PC-9 (cell line): ENCODE measurements around the gene ZNF438. TPM values are rescaled to one million over a fixed set of nuclear protein-coding genes. Genes with fewer than 3 reads are reported as not detected.

Experiments used
- BruUV-seq: library from RNA; stranded (reverse); fragments of 400-500 nt; replicated peaks from 2 replicates; lab custom pipeline; 2021; lab: Mats Ljungman, UMichigan
- CTCF ChIA-PET: fragments of 300-600 bp; sonication (Branson Sonifier 250); formaldehyde crosslinking; loops from one replicate; lab custom pipeline; 2022; ENCODE audit warnings: antibody characterized with exemption; lab: Charles Lee
- POLR2A ChIA-PET: fragments of 300-600 bp; sonication (Branson Sonifier 250); formaldehyde crosslinking; loops from one replicate; lab custom pipeline; 2022; ENCODE audit warnings: antibody characterized with exemption; ENCODE audit not compliant: unreplicated experiment; lab: Charles Lee
- DNase-seq, 2 experiments: peaks; one replicate each; pipeline versions ENCODE4 v3.0.0 to v3.0.0-alpha.2; 2015 to 2022; ENCODE audit warnings: mixed read lengths in 1 of 2
- H2AFZ ChIP-seq: fragments of 200-600 bp; sonication (generic); 2 replicates; pipeline ENCODE4 v1.8.1; 2017; ENCODE audit warnings: antibody characterized with exemption
- H3F3A ChIP-seq: fragments of 200-600 bp; sonication (generic); 2 replicates; pipeline ENCODE4 v1.8.1; 2017; ENCODE audit warnings: antibody characterized with exemption, mild to moderate bottlenecking, low read depth; ENCODE audit not compliant: insufficient read depth
- H3K27ac ChIP-seq: fragments of 200-600 bp; sonication (generic); 2 replicates; pipeline ENCODE4 v1.6.1; 2016; ENCODE audit warnings: mixed run types
- H3K27me3 ChIP-seq: fragments of 200-600 bp; sonication (generic); 2 replicates; pipeline ENCODE4 v1.6.1; 2016; ENCODE audit warnings: low read depth, mixed run types; ENCODE audit not compliant: insufficient read depth
- H3K36me3 ChIP-seq: fragments of 200-600 bp; sonication (generic); 2 replicates; pipeline ENCODE4 v1.6.1; 2016; ENCODE audit warnings: low read depth, mixed run types
- H3K4me1 ChIP-seq: fragments of 200-600 bp; sonication (generic); replicated peaks from 2 replicates; pipeline ENCODE4 v1.6.1; 2016; ENCODE audit warnings: mixed run types; ENCODE audit not compliant: insufficient read depth
- H3K4me2 ChIP-seq: fragments of 200-600 bp; sonication (generic); 2 replicates; pipeline ENCODE4 v1.6.1; 2017; ENCODE audit warnings: mixed run types
- H3K4me3 ChIP-seq: fragments of 200-600 bp; sonication (generic); 2 replicates; pipeline ENCODE4 v1.6.1; 2016; ENCODE audit warnings: mixed run types
- H3K79me2 ChIP-seq: fragments of 200-600 bp; sonication (generic); 2 replicates; pipeline ENCODE4 v1.6.1; 2017; ENCODE audit warnings: low read depth, mixed run types
- H3K9me2 ChIP-seq: fragments of 200-600 bp; sonication (generic); 2 replicates; pipeline ENCODE4 v1.8.1; 2017; ENCODE audit warnings: mild to moderate bottlenecking; ENCODE audit not compliant: insufficient read depth
- H3K9me3 ChIP-seq: fragments of 200-600 bp; sonication (generic); 2 replicates; pipeline ENCODE4 v1.8.1; 2016; ENCODE audit warnings: low read depth; ENCODE audit not compliant: insufficient read depth
- H4K20me1 ChIP-seq: fragments of 200-600 bp; sonication (generic); 2 replicates; pipeline ENCODE4 v1.8.1; 2017; ENCODE audit not compliant: insufficient read depth
- EZH2 ChIP-seq: fragments of 200-600 bp; sonication (generic); IDR thresholded peaks from 2 replicates; pipeline ENCODE4 v1.8.0; 2017; ENCODE audit warnings: antibody characterized with exemption, low read depth
- intact Hi-C: fragments of 100-400 bp; cut with micrococcal nuclease; formaldehyde crosslinking; loops from one replicate; pipeline ENCODE4 v1.10.0; 2022; ENCODE audit not compliant: unreplicated experiment
- total RNA-seq: library from RNA; stranded (reverse); gene quantifications from 2 replicates; pipeline ENCODE4 v1.2.3, GENCODE V29; 2021
- TF ChIP-seq, protein P1 (sequence below): fragments of 200-600 bp; sonication (generic); conservative IDR thresholded peaks from 2 replicates; pipeline ENCODE4 v1.6.1; 2017; ENCODE audit warnings: mixed run types, antibody characterized with exemption, mild to moderate bottlenecking, moderate library complexity

Gene ZNF438
- total RNA-seq, 1 experiment from 2014 or later = 4.7 TPM

DNA sequence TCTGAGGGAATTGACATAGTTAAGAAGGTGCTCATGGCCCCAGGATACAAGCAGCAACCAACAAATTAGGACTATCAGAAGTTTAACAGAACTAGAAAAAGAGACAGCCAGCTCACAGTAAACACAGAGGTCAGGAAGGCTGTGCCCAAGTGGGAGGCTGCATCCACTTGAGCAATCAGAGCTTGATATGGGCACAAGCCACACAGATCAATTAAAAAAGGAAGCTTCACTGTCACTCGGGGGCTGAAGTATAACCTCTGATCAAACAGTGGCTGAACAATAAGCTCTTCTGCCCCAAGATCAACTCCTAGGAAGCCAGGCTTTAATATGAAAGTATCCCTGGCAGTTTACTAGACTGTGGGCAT lies 40.0 kb downstream of the ZNF438 start:
- Histone ChIP-seq H3K4me1 (peaks cover 4% of the 10 kb centered on the region; the same call in 1 of the 2 replicates), H3K27ac (no peak overlapping the region)

DNA sequence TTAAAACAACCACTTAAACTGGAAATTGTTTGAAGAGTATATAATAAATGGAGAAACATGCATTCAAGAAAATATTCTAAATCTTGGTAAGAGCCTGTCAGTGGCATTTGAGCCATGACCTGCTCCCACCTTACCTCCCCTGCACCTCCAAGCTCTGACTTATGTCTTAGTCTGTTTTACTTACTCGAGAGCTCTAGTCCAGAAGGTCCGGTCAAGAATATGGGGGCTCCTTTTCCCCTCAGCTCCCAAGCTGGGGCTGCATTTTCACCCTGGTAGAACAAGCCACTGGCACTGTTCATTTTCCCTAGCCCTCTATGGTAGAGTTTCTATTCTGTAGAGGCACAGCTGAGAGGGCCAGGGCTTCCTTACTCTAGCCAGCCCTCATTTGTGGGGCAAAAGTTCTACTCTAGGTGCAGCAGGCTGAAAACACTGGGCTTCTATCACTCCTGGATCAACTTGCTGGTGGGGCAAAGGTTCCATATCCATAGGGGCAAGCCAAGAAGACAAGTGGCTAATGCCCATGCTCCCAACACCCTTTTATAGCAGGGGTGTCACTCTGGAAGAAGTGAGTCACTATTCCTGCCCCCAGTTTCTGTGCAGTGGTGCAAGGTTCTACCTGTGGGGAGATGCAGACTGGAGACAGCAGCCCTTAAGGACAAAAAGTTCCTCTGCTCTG lies 40.6 kb downstream of the ZNF438 start:
- no peak for DNase-seq
- no peaks in the 10 kb centered on the region for H3K79me2 ChIP-seq
- H3K27ac ChIP-seq = no peak overlapping the region
- H2AFZ ChIP-seq = no peak overlapping the region
- no peak for TF ChIP-seq EZH2
- TF ChIP-seq, protein P1, sequence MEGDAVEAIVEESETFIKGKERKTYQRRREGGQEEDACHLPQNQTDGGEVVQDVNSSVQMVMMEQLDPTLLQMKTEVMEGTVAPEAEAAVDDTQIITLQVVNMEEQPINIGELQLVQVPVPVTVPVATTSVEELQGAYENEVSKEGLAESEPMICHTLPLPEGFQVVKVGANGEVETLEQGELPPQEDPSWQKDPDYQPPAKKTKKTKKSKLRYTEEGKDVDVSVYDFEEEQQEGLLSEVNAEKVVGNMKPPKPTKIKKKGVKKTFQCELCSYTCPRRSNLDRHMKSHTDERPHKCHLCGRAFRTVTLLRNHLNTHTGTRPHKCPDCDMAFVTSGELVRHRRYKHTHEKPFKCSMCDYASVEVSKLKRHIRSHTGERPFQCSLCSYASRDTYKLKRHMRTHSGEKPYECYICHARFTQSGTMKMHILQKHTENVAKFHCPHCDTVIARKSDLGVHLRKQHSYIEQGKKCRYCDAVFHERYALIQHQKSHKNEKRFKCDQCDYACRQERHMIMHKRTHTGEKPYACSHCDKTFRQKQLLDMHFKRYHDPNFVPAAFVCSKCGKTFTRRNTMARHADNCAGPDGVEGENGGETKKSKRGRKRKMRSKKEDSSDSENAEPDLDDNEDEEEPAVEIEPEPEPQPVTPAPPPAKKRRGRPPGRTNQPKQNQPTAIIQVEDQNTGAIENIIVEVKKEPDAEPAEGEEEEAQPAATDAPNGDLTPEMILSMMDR = no peak
- H3K4me2 ChIP-seq = no peak overlapping the region
- ChIA-PET CTCF (no interaction called here), POLR2A (no interaction called here)
- no TSS peak for BruUV-seq
- H3K9me2 ChIP-seq = no peaks in the 10 kb centered on the region
- peaks cover 9% of the 10 kb centered on the region for H3K4me1 ChIP-seq
- no peak overlapping the region for H3K4me3 ChIP-seq
- intact Hi-C loops = no loop called here
- no peaks in the 10 kb centered on the region for H3K27me3 ChIP-seq
- peaks cover 9% of the 10 kb centered on the region; the same call in 1 of the 2 replicates for H3F3A ChIP-seq
- H4K20me1 ChIP-seq = no peaks in the 10 kb centered on the region
- no peaks in the 10 kb centered on the region for H3K36me3 ChIP-seq
- no peaks in the 10 kb centered on the region; the same call in 1 of the 2 replicates for H3K9me3 ChIP-seq

More for the DNA sequence above, 40.0 kb downstream of the ZNF438 start:
- no peak for DNase-seq
- no peak overlapping the region for H3K4me2 ChIP-seq
- H2AFZ ChIP-seq = no peak overlapping the region
- peaks cover 4% of the 10 kb centered on the region; the same call in 1 of the 2 replicates for H3F3A ChIP-seq
- H3K36me3 ChIP-seq = no peaks in the 10 kb centered on the region
- intact Hi-C loops = no loop called here
- no TSS peak for BruUV-seq
- no peaks in the 10 kb centered on the region for H3K79me2 ChIP-seq
- ChIA-PET CTCF (no interaction called here), POLR2A (no interaction called here)
- H3K4me3 ChIP-seq = no peak overlapping the region
- no peaks in the 10 kb centered on the region; the same call in 1 of the 2 replicates for H3K9me3 ChIP-seq
- no peaks in the 10 kb centered on the region for H3K9me2 ChIP-seq
- H4K20me1 ChIP-seq = no peaks in the 10 kb centered on the region
- TF ChIP-seq EZH2 = no peak
- TF ChIP-seq, protein P1 = no peak
- H3K27me3 ChIP-seq = no peaks in the 10 kb centered on the region

DNA sequence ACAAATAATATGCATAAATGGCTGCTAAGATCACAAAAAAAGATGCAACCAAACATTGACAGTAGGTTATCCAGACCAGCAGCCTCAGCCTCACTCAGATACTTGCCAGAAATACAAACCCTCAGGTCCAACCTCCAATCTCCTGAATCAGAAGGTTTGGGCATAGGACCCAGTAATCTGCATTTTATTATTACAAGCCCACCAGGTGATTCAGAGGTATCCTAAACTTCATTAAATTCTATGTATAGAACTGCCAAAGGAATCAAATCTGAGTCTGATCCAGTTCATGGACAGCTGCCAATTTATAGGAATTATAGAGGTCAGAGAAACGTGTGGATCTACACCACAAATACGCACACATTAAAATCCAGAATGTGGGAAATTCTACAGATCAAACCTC lies 41.3 kb downstream of the ZNF438 start:
- ChIA-PET POLR2A (no interaction called here), CTCF (no interaction called here)
- H3K4me3 ChIP-seq = no peak overlapping the region
- H3K4me1 ChIP-seq = peaks cover 16% of the 10 kb centered on the region
- TF ChIP-seq, protein P1 = no peak
- no peak for TF ChIP-seq EZH2
- H3K27ac ChIP-seq = no peak overlapping the region
- no TSS peak for BruUV-seq
- no peak overlapping the region for H2AFZ ChIP-seq
- H3K9me2 ChIP-seq = no peaks in the 10 kb centered on the region
- DNase-seq = no peak
- no peaks in the 10 kb centered on the region for H3K79me2 ChIP-seq
- H3F3A ChIP-seq = peaks cover 17% of the 10 kb centered on the region
- H3K9me3 ChIP-seq = no peaks in the 10 kb centered on the region; the same call in 1 of the 2 replicates
- no peak overlapping the region for H3K4me2 ChIP-seq
- no peaks in the 10 kb centered on the region for H4K20me1 ChIP-seq
- intact Hi-C loops = no loop called here
- H3K36me3 ChIP-seq = no peaks in the 10 kb centered on the region
- H3K27me3 ChIP-seq = no peaks in the 10 kb centered on the region
